UCSD-AML1 (cell line): ENCODE data around the gene HERC2.

Source experiments
- DNase-seq: peaks from one replicate; lab custom pipeline; 2025; ENCODE audit not compliant: unreplicated experiment; lab: John Stamatoyannopoulos, UW

Gene HERC2

DNA sequence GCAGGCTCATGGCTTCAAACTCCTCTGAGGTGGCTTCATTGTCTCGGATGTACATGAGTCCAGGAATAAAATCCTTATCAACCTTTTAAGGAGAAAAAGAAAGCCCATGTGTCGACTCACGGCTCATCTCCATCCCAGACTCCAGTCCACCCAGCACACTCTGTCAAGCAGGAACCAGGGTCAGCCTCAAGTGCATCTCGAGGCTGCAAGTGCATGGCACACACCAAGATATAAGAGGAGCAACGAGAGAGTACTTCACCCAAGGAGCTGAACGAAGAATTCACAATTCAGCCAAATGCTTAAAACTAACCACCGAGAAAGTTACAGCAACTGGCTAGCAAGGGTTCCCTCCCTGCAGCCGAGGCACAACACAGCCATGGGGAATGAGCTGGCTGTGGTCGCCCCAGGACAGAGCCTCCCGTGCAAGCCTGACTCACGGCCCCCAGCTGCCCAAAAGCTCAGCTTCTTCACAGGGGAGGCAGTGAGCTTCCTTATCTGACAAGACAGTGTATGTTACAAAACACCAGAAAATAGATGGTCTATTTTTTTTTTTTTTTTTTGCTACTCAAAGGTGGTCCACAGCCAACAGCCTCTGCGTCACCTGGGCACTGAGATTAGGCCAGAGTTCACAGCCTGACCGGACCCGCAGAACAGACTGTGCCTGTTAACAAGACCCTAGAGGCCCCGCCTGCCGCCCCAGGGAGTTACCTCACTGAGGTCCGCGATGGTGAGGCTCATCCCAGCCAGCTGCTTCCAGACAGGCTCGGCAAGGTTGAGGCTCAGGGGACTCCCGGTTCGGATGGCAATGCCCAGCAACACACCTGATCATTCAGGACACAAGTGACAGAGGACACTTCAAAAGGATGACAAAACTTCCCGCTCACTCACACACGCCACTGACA lies 207.0 kb downstream of the HERC2 start:
- DNase-seq: no peak

DNA sequence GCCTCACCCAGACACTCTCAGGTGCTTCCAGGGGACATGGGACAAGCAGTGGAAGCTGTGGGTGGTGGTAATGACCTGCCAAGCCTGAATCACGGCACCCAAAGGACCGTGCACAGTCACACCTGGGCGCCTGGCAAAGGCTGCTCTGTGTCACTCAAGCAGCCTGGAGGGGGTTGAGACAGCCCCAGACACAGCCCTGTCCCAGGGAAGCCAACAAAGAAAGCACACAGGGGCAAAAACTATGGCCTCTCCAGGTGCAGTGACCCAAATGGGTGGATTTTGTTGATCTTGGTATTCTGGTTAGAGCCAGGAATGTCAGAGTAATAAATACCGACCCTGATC lies 207.9 kb downstream of the HERC2 start:
- no peak for DNase-seq

DNA sequence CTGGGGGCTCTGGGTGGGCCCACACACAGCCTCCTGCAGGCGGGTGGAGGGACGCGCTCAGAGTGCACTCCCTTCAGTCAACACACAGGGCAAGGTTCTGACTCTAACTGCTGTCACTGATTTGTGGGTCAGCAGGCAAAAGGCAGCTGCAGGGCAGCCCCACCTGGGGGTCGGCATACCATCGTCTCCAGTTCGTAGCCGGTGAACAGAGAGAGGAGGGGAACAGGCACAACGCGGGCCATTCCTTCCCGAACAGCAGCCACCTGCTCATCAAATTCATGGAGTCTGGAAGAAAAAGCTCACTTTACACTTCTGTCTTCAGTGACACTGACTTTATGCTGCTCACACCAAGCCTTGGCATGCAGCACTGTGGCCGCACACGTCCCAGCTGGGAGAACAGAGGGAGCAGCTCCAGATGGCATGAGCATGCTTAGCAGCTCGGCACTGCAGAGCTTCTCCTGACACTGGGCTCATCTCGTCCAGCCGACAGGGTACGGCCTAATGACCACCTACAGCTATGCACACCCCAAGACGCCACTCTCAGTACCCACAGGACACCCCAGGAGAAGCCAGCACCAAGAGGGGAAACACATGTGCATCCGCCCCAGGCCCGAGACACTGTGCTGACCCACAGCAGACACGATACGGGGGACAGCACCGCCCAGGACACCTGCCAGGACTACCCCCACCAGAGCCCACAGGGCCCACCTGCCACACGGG lies 208.4 kb downstream of the HERC2 start:
- DNase-seq: no peak

DNA sequence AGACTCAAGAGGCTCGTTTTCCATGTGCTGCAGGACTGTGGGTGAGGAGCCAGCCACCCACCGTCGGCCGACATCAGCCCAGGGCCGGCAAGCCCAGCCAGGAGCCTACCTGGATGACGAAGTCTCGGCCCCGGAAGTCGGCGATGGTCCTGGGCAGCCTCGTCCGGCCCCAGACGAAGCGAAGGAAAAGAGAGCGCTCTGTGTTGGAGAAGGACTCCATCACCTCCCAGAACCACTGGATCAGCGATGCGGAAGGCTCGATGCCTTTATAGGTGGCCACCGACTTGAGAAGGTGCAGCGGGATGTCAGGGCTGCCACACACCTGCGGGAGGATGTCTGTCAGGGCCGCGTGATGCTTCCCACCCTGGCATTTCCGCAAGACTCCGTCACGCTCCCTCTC lies 209.0 kb downstream of the HERC2 start:
- no peak for DNase-seq

DNA sequence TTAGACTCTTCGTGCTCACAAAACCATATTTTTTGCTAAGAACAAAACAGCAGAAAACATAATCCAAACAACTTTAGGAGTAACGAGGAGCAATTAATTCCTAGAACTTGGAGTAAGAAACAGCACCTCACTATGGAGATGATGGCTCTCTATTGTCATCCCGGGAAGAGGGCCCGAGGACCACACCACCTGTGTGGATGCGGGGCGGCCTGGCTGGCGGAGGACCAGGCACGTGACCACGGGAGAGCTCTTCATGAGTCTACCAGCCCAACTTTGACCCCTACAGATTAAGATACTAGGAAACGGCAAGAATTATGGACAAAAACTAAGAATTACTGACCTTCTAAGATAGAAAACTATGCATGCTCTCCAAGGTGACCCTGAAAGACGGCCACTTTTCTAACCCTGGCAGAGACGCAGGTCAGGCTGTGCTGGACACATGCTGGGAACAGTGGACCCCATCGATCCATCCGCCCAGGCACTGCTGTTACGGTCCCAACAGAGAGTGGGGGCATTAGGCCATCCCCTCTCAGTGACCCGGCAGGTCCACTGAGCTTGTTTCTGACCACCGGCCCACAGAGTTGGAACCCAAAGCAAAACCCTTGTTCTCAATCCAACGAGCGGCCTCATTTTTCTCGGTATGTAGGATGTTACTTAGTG lies 209.7 kb downstream of the HERC2 start:
- no peak for DNase-seq

DNA sequence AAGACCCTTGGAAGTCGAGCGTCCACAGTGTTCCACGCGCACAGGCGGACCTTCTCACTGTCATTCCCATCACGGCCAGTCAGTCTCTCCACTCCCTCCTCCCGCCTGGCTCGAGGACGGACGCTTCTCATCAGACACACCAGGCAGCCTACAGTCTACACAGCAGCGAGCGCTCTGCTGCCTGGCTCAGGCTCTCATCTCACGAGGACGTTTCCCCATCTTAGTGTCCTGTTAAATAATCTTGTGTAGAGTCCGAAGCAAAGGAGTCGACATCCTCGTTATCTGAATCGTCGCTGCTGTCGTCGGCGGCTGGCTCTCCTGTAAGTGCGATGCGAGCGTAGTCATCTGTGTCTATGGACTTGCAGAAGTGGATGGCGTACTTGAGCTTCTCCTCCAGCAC lies 210.4 kb downstream of the HERC2 start:
- DNase-seq: no peak

DNA sequence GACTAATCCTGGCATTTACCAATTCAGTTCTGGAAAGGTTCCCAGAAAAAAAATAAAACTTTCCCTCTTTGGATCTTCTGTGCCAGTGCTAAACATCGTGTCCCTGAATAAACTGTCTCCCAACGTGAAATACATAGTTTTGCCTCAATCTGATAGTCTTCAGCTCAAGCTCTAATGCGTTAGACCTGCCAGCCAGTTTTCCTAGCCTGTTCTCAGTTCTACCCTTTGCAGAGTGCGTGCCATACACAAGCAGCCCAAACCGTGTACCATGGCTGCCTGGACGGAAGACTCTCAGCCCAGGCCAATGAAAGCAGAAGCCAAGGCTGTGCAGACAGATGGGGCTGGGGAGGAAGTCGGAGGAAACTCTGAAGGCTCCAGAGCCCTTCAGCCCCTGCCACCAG lies 211.5 kb downstream of the HERC2 start:
- DNase-seq: no peak

DNA sequence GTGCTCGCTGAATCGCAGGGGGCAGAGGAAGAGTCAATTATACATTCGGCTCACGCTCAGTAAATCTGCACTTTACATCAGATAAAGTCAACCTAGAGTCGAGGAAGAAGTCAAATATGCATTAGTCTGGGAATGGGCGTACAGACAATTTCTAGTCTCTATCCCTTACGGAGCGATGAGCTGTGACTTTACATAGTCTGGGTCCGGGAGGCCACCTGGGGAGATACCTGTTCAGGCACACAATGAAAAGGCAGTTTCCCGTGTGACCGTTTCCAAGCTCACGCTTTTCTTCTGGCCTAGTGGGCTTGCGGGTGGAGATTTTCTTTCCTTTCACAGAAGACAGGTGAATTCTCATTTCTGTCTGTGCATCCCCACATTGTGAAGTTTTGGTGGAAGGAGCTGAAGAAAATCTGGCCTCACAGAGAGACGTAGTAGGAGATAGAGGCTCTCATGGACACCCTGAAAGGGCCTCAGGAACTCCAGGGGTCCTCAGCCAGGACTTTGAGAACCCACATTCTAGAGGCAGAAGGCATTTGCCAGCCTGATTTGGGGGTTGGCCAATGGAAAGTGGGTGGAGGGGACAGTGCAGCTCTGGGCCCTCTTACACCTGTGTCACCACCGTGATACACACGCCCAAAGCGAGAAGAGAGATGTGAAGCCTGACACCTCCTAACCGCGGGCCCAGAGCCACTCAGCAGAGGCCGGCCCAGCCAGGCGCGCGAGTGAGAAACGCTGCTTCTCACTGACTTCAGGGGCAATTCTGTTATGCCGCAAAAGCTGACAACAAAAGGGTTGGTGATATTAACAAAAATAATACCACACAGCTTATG lies 212.1 kb downstream of the HERC2 start:
- DNase-seq: no peak

DNA sequence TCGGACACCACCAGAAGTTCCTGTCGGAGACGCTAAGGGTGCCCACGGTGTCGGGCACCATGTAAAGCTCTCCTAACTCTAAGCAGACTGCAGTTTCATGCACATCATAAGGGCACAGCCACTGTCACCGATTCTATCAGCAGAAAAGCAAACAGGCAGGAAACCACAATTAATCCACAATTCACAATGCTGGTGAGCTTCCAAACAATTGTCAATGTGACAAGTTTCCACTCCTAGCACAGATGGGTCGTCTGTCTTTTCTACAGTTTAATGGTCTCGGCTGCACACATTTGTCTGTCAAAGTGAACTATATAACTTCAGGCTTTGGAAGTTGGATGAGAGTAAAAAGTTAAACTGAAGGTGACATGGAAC lies 214.1 kb downstream of the HERC2 start:
- DNase-seq: no peak

DNA sequence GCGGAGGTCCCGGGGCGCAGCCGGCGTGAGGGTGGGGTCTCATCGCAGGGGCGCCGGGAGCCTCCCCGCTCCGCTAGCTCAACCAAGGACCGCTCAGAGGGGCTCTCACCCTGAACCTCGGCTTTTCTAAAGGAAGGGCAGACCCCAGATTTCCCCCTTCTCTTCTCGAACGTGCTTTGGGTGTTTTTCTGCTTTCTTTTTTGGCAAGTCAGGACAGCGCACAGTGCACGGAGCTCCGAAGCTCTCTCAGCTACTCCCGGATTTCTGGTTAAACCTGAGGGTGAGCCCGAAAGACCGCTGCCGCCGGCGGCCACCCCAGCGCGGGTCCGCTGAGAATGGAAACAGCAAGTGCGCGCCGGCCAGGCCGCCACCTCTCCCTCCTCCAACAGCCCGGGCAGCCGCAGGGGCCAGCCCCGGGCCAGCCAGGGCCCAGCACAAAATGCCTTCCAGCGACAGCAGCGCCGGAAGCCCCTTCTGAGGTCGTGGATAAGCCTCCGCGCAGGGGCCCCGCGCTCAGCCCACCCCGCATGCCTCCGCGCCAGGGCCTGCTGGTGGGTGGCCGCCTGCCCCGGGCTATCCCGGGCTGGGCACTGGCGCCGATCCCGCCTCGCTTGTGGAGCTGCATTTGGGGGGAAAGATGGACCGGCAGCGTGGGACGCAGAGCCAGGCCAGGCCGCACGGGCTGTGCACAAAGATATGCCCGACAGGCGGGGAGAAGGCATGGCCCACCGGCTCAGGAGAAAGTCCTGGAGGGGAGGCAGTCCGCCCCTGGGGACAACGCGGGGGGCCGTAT lies 214.7 kb downstream of the HERC2 start:
- DNase-seq: no peak

DNA sequence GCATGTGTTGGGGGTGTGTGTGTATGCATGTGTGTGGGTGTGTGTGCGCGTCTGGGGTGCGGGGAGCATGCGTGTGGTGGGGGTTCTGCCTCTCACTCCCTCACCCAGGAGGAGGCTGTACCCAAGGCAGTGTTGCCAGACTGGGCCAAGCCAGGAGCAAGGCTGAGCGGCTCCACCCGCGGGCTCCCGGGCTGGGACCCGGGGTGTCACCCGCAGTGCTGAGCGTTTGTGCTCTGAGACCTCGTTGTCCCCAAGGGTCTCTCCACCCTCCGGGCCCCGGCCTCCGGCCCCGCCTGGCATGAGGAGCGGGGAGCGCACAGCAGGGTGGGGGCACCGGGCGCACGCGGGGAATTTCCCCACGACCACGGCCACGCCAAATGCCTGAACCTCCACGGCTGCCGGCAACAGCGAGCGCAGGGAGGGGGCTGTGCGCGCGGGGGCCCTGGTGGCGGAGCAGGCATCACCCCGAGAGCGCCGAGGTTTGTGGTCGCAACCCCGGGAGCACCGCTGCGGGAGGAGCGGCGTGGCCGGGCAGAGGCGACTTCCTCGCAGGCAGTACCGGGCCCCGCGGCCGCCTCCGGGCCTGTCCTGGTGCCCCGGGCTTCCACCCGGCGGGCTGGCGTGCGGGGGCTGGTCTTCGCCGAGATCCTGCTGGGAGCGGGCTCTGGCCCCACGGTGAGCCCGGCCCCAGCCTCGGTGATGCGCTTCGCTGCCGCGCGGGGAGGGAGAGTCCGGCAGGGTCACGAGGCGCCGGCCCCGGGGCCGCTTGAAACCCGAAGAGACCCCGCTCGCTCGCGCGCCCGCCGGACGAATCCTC lies 215.5 kb downstream of the HERC2 start:
- DNase-seq: no peak

DNA sequence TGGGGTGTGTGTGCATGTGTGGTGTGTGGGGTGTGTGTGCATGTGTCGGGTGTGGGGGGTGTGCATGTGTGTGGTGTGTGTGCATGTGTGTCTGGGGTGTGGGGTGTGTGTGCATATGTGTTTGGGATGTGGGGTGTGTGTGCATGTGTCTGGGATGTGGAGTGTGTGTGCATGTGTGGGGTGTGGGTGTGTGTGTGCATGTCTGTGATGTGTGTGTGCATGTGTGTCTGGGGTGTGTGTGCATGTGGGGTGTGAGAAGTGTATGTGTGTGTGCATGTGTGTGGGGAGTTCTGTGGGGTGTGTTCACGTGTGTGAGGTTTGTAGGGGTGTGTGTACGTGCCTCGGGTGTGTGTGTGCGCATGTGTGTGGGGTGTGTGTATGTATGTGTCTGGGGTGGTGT lies 216.2 kb downstream of the HERC2 start:
- no peak for DNase-seq

DNA sequence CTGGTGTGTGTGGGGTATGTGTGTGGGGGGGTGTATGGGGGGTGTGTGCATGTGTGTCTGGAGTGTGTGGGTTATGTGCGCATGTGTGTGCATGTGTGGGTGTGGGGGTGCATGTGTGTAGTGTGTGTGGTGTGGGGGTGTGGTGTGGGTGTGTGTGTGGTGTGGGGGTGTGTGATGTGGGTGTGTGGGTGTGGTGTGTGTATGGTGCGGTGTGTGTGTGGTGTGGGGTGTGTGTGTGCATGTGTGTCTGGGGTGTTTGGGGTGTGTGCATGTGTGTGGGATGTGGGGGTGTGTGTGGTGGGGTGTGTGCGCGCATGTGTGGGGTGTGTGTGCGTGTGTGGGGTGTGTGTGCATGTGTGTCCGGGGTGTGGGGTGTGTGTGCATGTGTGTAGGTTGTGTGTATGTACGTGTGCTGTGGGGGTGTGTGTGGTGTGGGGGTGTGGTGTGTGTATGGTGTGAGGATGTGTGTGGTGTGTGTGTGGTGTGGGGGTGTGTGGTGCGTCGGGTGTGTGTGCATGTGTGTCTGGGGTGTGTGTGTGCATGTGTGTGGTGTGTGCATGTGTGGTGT lies 216.7 kb downstream of the HERC2 start:
- no peak for DNase-seq

DNA sequence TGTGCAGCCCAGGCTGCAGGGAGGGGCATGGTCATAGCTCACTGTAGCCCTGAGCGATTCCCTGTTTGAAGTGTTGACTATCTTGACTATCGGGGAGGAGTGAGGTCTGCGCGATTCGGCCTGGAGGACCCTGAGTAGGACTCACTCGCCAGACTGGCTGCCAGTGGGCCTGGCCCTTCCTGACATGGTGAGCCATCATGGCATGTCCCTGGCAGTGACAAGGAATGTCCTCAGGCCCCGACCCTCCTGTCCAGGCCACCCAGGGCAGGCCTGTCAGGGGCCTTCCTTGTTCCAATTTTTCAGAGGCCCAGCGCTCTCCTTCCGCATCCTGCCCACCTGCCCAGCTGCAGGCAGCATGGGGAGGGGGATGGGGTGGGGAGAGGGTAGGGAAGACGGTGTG lies 217.7 kb downstream of the HERC2 start:
- DNase-seq: no peak

DNA sequence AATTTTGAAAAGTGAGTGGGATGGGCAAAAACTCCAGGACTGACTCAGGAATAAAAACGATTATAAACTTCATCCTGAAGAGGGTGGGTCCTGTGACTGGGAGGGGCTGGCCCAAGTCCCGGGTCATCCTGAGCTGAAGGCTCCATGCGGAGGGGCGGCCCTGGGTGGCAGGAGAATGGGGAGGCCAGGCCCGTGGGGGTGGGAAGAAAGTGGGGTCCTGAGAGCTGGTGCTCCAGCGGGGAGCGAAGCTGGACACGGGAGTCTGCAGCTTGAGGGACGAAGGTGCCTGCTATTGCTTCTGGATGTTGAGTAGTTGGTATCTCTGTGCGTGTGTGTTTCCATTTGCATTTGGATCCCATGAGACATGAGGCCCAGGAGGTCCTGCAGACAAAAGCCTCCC lies 218.1 kb downstream of the HERC2 start:
- DNase-seq: no peak

DNA sequence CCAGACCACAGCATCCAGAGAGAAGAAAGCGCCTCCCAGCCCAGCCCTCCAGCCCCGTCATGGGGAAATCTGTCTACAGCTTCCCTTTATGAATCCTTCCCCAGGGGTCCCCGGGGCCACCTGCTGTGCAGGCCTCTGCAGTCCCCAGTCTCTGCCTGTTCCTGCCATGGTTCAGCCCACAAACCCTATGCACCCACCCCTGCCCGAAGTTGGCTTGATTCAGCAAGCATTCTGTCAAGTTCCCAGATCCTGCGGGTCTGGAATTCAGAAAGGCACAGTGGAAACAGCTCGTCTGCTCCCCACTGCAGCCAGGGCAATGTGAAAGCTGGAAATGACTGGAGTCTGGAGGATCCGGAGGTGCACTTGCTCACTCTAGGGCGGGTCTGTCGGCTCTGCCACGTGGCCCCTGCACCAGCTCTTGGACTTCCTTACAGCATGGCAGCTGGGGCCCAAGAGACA lies 220.0 kb downstream of the HERC2 start:
- no peak for DNase-seq

DNA sequence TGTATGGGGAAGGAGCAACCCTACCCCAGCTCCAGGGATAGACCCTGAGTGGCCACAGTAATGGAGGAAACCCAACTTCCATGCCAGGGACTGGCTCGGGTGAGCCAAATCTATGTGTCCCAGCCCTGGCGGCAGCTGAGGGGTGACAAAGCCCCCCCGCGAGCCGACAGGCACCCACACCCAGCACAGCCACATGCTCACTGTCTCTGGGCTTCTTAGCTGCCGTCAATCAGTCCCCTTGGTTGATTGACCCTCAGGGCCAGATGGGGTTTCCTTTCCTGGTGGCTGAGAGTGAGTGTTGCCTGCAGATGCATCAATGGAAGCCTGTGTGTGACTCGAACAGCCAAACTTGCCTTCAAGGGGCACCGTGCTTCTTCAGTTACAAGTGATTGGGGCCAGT lies 220.8 kb downstream of the HERC2 start:
- no peak for DNase-seq

DNA sequence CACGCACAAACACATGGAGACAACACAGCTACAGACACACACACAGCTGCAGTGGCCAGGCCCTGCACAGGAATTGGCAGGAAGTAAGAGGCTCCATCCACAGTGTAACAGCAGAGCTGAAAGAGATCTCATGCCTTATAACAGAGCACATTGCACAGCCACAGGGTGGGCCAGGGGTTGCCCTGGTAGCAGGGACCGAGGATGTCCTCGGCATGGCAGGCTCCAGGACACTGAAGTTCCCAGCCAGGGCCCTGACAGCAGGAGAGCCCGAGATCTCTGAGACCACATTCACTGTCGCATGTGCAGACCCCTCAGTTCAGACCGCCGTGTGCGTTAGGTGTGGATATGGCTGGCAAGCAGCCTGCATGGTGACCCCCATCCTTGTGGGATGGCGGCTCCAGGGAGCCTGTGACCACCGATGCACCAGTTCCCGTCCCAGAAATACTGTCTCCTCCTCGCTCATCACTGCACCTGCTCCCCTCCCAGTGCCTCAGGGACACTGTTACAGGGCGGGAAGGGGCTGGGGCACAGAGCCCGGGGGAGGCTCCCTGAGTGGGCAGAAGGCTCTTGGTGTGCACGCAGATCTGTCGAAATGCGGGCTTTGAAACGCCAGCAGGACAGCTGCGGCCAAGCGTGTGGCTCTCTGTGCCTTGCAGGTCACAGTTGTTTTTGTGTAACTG lies 221.3 kb downstream of the HERC2 start:
- no peak for DNase-seq
